Keratinocyte (primary cell): ENCODE data around the gene RBM8A.

Source experiments
- EZH2 ChIP-seq: IDR thresholded peaks from one replicate; pipeline ENCODE4 v1.6.1; 2012; ENCODE audit warnings: inconsistent platforms, mild to moderate bottlenecking, low read length, moderate library complexity
- TF ChIP-seq, protein P1 (sequence below), 3 experiments: IDR thresholded peaks in 1 of 3; conservative IDR thresholded peaks in 1 of 3; optimal IDR thresholded peaks in 1 of 3; 2 replicates in 2 of 3; 3 replicates in 1 of 3; pipeline versions ENCODE3 to v1.5.1; 2011; ENCODE audit warnings: low read length in 3 of 3, mild to moderate bottlenecking in 3 of 3, moderate library complexity in 2 of 3, control low read depth in 1 of 3, inconsistent platforms in 1 of 3; ENCODE audit not compliant: insufficient read depth in 2 of 3; ENCODE audit errors: extremely low read depth in 1 of 3

DNA sequence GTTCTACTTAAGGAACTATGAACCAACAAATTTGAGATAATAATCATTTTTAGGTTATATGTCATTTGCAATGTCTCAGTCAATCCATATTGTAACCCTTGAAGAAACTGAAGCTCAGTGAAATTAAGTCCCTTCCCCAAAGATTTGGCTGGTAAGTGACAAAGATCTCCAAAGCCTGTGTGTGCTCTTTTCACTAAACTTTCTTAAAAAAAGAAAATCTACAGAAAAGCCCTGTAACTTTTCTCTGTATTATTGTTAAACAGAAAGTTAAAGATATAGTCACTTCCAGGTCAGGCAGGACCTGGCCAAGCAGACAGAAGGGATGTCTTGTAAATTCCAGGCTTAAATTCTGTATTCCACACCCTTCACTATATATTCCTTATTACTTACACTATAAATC lies 29.1 kb upstream of the RBM8A start:
- TF ChIP-seq, protein P1, sequence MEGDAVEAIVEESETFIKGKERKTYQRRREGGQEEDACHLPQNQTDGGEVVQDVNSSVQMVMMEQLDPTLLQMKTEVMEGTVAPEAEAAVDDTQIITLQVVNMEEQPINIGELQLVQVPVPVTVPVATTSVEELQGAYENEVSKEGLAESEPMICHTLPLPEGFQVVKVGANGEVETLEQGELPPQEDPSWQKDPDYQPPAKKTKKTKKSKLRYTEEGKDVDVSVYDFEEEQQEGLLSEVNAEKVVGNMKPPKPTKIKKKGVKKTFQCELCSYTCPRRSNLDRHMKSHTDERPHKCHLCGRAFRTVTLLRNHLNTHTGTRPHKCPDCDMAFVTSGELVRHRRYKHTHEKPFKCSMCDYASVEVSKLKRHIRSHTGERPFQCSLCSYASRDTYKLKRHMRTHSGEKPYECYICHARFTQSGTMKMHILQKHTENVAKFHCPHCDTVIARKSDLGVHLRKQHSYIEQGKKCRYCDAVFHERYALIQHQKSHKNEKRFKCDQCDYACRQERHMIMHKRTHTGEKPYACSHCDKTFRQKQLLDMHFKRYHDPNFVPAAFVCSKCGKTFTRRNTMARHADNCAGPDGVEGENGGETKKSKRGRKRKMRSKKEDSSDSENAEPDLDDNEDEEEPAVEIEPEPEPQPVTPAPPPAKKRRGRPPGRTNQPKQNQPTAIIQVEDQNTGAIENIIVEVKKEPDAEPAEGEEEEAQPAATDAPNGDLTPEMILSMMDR (optimal IDR thresholded peaks at IDR 0.05 in 1 of 3, IDR thresholded peaks at IDR 0.05 in 1 of 3, conservative IDR thresholded peaks at IDR 0.05 in 1 of 3; ENCODE audit: extremely low read depth in 1 of 3, insufficient read depth in 2 of 3, low read length in 3 of 3): no peak
- no peak for TF ChIP-seq EZH2
